HG03097 (cell line): ENCODE results near the gene ZNF423.

Source experiments
- ATAC-seq: cut with Tn5 transposase; IDR thresholded peaks from one replicate; pipeline ENCODE4 v1.9.1; 2021; ENCODE audit not compliant: unreplicated experiment, low FRiP score

The ZNF423 gene

DNA sequence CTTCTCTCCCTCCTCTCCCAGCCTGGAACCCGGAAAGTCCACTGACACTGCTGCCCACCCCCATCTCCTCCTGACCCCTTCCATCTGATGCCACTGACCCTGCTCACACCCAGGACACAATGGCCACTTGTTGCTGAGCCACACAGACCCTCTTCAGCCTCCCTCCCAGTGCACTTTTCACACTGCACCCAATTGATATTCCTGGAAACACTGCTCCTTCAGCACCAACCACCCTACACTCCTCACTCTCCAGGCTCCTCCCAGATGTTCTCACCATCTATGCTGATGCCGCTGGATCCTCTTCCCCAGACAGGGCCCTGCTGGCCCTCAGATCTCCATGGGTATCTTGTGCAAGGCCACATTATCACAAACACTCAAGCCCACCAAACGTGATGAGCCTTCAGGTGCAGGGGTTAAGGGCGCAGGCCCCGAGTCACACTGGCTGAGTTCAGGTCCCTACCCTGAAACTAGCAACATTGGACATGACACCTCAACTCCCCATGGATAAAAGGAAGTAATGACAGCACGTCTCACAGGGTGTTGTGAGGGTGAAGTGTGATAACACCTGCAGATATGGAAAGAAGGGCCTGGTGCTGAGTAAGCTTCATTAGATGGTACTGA lies 238.1 kb downstream of the ZNF423 start:
- ATAC-seq, result no peak

DNA sequence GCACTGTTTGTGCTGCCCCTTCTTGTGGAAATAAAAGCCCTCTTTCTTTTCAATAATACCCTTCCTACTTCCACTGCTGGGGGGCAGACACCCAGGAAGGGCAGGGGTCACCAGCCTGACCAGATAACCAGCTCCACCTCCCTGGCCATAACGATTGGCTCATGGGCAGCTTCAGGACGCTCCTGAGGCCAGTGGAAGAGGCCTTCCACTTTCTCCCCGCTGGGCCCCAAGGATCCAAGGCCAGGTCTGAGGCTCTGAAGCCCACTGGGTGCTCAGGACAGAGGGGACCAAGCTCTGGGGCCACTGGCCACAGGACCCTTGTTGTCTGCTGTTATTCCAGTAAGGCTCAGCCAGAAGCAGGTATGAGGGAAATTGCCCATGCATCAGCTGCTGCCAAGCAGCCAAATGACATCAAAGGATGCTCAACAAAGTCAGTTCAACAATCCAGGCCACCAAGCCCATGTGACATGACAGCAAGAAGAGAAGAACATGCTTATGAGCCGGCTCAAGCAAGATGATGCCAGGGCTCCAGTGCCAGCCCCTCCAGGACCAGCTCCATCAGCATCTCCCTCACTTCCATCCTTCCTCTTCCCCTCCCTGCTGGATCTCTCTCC lies 238.8 kb downstream of the ZNF423 start:
- no peak for ATAC-seq

DNA sequence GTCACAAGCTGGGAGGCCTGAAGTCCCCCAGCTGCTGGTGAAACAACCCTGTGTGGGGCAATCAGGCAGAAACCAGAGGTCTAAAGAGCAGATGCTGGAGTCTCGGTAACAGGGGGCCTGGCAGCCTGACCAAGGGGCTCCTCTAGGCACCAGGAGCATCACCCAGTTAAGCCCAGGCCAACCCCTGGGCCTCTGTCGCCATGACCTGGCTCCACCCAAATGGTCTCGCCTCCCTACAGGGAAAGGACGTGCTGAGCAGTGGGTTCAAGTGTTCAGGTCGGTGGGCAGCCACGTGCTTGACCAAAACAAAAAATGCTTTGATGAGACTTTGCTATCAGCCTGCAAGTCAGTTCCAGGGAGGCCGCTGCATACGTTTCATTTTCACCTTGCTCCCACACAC lies 240.3 kb downstream of the ZNF423 start:
- ATAC-seq, result no peak

DNA sequence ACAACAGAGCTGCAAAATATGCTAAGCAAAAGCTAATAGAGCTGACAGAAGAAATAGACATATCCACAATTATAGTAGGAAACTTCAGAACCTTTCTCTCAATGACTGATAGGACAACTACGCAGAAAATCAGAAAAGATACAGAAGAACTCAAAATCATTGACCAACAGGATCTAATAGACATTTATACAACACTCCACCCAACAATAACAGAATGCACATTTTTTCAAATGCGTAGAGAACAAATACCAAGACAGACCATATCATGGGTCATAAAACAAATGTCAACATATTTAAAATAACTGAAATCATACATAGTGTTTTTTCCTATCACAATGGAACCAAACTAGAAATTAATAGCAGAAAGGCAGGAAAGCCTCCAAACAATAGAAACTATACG lies 244.9 kb downstream of the ZNF423 start:
- no peak for ATAC-seq

DNA sequence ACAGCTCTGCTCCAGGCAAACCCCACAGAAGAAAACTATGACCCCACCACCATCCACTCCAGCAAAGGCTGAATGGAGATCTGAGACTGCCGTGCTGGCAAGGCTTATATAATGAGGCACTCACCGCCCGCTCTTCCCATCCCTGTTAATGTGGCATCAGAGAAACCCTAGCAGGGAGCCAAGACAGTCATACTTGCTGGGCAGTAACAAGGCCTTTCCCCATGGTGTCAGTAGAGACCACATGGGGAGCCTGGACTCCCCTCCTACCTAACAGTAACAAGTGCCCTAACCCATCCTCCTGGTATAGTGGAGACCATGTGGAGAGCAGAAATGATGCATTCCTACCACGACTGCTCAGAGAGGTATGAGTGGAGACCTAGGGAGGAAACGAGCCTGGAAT lies 247.1 kb downstream of the ZNF423 start:
- ATAC-seq, result no peak

DNA sequence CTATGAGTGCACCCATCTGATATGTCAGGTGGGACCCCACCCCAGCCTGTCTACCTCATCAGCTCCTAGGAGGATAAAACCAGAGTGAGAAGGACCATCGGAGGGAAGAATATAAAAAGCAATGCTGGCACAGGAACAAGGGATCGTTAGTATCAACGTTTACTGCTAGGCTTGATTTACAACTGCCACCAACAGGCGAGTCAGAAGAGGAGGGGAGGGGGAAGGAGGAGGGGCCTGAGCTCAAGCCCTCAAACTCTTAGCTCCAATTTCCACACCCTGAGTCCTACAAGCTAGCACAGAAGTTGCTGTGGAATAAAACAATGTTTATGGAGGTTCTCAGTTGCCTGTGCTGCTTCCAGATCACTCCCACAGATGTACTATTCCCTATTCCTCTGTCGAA lies 247.8 kb downstream of the ZNF423 start:
- ATAC-seq, result no peak

DNA sequence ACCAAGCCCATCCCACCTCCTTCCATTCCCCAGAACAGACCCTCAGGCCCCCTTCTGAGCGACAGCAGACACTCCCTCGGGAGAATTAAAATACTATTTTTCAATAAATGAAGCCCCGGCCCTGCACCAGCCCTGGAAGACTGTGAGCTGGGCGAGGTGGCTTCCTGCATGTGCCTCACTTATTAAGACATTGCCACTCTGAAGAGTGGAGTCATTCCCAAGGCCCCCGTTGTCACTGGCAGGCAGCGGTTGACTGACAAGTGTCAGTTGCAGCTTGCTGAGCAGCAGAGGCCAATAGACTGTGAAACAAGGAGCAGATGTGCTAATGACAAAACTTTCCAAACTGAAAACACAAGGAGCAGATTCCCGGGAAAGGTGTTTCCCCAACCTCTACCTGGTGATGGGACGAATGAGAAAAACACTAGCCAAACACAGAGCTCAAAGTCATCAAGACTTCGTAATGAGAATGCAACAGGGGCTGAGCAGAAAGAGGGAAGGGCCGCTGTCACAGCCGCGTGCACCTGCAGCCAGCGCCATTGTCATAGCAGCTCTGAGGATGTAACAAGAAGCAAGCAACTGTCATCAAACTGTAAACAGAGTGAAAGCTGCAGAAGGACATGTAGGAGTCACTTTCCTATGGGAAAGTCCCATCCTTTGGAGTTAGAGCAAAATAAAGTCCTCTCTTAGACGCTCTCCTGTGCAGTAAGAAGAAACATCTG lies 250.2 kb downstream of the ZNF423 start:
- ATAC-seq, result no peak

DNA sequence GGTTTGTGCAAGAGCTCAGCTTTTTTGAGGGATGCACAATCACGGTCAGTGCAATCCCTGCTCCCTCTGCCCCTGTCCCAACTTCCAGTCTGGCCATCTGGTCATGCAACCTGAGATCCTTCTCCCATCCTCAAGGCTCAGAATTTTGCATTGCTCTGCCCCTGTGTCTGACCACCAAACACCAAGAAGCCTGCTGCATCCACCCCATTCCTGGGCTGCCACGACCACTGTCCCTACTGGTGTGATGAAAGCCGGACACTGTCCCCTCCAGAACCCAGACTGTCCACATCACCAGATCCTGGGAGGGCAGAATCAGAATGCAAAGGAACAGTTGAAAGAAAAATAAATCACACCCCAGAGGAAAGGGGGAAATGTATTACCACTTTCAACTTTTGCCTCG lies 251.3 kb downstream of the ZNF423 start:
- no peak for ATAC-seq

DNA sequence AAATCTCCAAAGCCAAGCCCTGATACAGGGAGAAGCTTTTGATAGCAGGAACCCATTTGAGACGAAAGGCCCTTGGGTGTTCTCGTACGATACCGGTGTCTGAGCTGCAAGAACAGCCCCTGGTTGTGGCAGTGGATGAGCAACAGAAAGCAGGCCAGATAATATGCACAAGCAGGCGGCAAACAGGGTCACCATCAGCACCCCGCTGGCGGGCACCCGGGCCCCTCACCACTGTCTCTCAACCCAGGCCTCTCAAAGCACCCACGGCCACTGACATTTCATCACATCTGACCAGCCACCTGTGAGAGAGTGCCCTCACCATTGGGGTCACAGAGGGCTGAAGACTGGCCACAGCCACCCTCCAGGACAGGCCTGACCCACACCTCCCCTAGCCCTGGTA lies 252.0 kb downstream of the ZNF423 start:
- no peak for ATAC-seq

DNA sequence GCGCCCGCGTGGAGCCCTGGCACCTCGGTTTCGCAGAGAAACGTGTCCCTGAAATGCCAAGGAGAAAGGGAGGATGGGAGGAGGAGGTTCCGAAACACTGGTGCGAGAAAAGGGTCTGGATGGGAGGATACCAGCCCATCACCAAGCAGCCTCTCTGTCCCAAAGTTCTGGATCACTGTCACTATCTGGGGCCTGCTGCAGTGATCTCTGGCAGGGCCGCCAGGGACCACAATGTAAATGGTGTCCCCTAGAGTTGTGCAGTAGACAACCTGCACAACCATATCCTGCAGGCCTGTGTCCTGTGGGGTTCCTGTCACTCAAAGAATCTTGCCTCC lies 253.0 kb downstream of the ZNF423 start:
- ATAC-seq, result no peak

DNA sequence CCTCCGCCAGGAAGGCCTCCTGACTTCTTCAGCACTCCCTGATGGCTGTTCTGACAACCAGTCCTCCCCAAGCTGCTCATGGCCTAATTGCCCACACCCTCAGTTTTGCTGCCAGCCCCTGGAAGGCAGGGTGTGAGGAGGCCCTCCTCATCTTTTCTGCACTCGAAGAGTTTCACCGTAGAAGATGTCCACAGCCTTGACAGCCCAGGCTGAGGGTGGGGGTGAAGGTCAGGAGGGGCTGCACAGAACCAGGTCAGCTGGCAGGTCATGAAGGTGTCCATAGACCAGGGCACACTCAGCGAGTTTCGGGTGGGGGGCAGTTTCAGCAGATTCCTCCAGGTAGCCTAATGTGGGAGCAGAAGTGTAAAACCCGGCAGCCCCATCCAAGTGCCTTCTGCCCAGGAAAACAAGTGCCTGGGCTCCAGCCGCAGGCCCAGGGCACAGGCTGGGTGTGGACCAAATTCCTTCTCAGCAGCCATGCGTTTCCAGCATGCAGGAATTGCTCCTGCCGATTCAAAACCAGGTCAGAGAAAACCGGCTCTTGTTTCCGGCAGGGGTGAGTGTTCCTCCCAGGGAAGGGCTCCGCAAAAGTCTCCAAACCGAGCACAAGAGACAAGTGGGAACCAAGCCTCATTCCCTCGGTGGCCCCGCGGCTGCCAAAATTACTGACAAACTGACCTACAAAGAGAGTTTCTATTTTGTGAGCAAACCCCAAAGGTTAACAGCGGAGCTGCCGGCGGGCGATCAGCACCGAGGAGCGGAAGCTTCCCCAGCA lies 253.5 kb downstream of the ZNF423 start:
- ATAC-seq, result no peak

DNA sequence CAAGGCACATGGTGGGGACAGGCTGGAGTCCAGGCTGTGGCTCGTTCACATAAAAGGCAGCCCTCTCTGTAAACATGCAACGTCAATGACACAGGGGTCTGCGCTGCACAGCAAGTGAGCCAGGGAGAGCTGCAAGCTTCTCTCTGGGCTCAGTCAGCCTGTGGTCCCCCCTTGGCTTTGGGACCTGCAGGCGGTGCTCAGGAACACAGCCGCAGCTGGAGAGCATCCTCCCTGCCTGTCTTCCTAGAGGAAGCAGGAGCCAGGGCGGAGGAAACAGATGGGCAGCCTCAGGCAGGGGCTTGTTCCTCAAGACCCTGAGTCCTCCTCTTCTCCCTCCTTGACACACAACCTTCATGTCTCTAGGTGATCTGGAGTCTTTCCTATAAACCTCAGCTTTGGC lies 254.3 kb downstream of the ZNF423 start:
- ATAC-seq, result no peak

DNA sequence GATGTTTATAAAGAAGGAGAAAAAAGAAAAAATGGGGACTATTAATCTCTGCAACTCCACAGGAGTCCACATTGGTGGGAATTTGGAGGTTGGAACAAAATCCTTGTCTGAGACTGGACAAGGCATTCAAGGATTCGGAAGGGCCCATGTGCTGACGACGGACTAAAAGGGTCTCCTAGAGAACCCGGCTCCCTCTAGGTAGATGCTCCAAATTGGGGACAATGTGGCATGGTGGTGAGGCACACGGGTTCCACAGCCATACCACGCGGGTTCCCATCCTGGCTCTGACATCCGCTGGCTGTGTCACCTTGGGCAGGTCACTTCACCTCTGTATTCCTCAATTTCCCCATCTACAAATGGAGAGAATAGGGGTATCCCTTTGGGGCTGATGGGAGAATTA lies 254.9 kb downstream of the ZNF423 start:
- ATAC-seq, result no peak

DNA sequence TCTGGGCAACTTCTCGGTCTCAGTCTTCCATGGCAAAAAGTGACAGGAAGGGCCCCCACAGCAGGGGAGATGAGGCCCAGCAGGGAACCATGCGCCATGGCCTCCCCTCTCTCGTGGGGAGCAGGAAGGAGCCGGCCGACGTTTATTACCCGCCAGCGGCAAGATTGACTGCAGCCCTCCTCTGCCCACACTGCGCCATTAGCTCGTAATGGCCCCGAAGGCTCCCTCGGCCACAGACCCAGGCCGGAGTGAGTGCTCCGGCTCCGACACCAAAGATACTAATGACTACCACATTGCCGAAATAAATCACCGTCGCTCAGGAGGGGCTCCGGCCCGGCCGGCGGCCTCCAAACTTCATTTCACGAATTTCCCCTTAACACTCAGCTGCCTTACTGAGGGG lies 255.4 kb downstream of the ZNF423 start:
- ATAC-seq, result no peak

DNA sequence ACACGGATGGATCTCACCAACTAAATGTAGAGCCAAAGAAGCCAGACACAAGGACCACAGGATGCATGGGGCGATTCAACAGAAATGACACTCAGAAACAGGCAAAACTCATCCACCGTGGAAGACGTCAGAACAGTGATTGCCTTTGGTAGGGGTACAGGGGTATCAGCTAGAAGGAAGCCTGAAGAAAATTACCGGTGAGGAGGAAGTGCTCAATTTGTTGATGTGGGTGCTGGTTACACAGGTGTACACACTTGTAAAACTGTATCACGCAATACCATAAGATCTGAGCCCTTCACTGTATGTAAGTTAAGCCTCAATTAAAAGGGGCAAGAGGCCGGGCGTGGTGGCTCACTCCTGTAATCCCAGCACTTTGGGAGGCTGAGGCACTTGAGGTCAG lies 256.2 kb downstream of the ZNF423 start:
- no peak for ATAC-seq

DNA sequence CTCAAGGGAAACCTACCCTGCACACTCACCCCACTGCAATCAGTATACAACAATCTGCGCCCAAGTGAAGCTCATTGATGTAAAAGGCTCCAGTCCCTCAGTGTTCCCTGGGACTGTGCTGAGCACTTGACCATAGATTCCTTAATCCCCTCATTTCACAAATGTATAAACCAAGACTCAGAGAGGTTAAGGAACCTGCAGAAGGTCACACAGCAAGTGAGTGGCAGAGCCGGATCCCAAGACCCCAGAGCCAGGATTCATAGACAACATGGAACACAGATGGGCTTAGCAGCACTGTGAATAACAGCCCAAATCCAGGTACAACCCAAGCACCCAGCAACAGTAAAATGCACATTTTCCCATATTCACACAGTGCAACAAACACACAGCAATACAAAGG lies 256.6 kb downstream of the ZNF423 start:
- ATAC-seq, result no peak

DNA sequence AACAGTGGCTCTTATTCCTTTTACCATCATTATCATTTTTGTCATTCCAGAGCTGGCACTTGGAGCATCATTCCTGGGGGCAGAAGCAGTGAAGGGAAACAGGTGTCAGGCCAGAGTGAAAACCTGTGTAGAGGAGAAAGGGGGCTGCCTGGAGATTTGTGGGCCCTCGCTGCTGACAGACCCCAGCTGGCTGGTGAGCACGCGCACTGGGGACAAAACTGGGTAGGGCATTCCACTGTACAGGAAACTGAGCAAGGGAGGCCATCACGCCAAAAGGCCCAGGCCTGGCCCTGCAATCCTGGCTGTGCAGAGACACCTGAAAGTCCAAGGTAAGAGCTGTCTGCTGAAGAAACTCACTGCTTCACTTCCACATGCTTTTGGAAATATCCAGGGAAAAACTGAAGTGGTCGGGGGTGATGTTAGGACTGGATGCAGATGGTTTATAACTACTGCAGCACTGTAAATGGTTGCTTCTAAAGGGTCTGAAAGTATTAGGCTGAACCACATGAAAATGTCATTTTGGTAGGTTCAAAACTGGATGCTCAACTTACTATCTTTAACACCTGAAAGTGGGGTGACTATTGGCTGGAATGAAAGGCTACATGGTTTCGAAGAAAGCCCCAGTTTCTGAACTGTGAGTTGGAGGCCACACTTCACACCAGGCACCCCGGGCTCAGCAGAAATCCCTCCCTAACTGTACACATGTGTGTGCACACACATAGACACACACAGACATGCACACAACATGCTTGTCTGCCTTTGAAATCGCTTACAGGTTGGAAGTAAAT lies 257.3 kb downstream of the ZNF423 start:
- no peak for ATAC-seq

DNA sequence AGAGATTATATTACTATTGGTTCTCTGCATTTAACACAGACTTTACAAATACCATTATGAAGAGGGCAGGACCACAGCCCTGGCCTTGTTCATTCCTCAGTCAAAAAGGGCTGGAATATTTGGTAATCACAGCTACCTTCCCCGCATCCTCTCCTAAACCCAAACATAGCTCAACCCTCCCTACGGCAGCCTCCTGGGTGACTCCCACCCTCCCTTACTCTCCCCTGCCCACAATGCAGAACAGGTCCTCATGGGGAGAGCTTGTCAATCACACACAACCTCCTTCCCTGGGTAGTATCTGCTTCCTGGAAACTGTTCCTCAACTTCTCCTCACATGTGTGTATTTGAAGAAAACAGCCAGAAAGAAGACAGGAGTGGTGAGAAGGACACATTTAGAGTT lies 258.1 kb downstream of the ZNF423 start:
- no peak for ATAC-seq

DNA sequence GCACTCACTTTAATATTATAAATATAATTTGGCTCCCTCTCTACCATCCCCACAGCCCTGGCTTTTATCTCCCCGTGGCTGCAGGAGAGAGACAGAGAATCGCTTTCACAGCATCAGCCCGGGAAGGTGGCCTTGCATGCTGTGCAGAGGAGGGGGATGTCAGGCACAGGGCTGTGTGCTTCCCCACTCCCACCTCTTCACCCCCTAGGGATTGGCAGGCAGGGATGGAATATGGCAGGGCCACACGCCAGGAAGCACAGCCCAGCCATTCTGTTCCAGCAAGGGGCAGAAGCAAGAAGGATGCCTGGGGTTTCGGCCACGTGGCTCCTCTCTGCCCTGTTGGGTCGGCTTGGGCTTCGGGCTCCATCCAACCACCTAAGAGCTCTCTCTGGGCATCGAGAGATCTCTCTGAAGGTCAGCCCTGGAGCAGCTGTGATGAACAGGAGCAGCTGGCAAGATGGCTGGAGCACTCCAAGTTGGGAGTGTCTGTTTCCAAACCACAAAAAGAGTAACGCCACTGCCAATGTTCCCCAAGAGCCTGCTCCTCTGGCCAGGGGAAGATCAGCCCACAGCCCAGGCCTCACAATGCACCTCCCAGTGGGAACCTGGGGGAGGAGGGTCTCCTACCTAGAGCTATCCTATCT lies 259.1 kb downstream of the ZNF423 start:
- ATAC-seq, result no peak

DNA sequence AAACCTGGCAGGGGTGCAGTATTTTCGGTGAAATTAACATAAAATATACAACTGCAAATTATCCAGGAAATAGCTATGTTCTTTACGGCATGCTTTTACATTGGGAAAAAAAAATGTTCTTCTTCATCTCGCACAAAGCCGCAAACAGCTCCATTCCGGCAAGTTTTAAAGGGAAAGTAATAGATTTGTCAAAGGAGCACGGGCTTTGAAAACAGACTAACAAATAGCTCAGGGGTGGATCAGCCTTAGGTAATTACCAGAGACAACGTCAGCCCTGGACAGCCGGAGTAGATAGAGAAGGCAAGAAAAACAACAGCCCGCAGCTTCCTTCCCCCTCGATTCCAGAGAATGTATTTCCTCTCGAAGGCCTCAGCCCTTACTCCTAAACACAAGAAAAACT lies 259.8 kb downstream of the ZNF423 start:
- no peak for ATAC-seq
